VCaP (cell line): ENCODE data around the gene EREG.
A peak's percentile ranks its signal among the peaks of the same experiment; 100 is the strongest.
"Not testable (repeated sequence)": the region's sequence is repeated elsewhere in the genome, so short reads cannot be mapped to it uniquely, and the experiment has no call there.

Experiments
- H3K27ac ChIP-seq: fragments of 450-650 bp; 2 replicates; pipeline ENCODE4 v1.5.1; 2017
- CTCF ChIP-seq: fragments of 450-650 bp; conservative IDR thresholded peaks from 2 replicates; pipeline ENCODE4 v1.5.1; 2017; ENCODE audit warnings: mild to moderate bottlenecking, moderate library complexity

Gene EREG

DNA sequence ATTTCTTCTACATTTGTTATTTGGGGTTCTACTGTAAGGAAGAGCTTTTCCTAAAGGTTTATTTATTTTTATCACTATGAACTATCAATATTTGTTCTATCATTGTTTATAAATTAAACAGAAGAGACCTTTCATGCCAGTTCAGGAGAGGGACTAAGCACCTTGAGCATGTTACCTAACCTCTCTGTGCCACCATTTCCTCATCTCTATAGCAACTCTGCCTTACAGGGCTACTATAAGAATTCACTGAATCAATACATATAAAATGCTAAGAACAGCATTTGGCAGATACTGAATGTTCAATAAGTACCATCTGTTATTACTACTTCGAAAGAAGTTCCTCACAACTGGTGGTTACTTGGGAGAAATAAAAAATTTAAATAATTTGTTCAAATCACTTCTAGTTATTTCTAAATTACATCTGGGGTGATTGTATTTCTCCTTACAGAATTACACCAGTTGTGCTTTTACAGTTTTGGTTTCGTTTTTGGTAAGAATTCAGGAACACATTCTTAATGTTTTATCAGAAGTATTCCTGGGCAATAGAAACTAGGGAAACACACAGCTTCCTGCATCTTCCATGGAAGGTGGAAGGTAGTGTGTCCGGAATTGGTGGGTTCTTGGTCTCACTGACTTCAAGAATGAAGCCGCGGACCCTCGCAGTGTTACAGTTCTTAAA lies 32.9 kb downstream of the EREG start:
- no peak for TF ChIP-seq CTCF
- peak overlapping the region; percentile 34; the same call in 1 of the 2 replicates for H3K27ac ChIP-seq

DNA sequence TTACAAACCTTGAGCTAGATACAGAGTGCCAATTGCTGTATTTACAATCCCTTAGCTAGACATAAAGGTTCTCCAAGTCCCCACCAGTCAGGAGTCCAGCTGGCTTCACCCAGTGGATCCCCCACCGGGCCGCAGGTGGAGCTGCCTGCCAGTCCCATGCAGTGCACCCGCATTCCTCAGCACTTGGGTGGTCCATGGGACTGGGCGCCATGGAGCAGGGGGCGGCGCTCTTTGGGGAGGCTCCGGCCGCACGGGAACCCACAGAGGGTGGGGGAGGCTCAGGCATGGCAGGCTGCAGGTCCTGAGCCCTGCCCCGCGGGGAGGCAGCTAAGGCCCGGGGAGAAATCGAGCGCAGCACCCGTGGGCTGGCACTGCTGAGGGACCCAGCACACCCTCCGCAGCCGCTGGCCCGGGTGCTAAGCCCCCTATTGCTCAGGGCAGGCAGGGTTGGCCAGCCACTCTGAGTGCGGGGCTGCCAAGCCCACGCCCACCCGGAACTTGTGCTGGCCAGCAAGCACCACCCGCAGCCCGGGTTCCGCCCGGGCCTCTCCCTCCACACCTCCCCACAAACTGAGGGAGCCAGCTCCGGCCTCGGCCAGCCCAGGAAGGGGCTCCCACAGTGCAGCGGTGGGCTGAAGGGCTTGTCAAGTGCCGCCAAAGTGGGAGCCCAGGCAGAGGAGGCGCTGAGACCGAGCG lies 34.1 kb downstream of the EREG start:
- H3K27ac ChIP-seq, result not testable (repeated sequence)

- H3K27ac ChIP-seq, result no peak overlapping the region
- TF ChIP-seq CTCF, result no peak
Observed at GRCh38 chr4:74400395-74400794, 35.5 kb downstream of the EREG start.

GRCh38 chr4:74402692-74403456 lies 37.9 kb downstream of the EREG start:
- no peak for TF ChIP-seq CTCF
- H3K27ac ChIP-seq, result no peak overlapping the region

- TF ChIP-seq CTCF, result no peak
Observed at GRCh38 chr4:74407891-74408290, 42.9 kb downstream of the EREG start.

DNA sequence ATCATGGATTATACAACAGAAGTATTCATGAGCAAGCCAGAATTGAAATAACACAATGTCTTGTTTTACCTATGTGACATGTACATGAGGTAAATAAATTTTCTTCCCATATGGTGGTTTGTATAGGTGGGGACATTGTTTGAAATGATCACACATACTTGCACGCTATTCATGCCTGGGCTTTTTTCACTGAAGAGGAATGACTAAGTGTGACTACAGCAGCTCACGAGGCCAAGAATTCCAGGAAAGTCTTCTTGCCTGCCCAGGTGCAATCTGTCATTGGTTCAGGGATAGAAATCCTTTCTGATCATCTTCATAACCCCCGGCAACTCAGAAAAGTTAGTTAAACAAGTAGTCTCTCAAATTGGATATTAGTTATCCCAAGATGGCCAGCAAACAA lies 43.7 kb downstream of the EREG start:
- no peak for TF ChIP-seq CTCF
- H3K27ac ChIP-seq, result no peak overlapping the region

More at GRCh38 chr4:74407891-74408290, 42.9 kb downstream of the EREG start:
- H3K27ac ChIP-seq, result no peak overlapping the region

- H3K27ac ChIP-seq, result no peak overlapping the region
- no peak for TF ChIP-seq CTCF
Observed at GRCh38 chr4:74410272-74410671, 45.3 kb downstream of the EREG start.

GRCh38 chr4:74412225-74412624 lies 47.3 kb downstream of the EREG start:
- H3K27ac ChIP-seq, result no peak overlapping the region

More at GRCh38 chr4:74412225-74412624, 47.3 kb downstream of the EREG start:
- no peak for TF ChIP-seq CTCF
